Esophagus muscularis mucosa (tissue), 4 donors: ENCODE results near the gene ZNF786.

Experiments used
- CTCF ChIP-seq, 3 experiments: fragments of 200-600 bp in 2 of 3; fragments of 450-650 bp in 1 of 3; sonication (generic) in 2 of 3; IDR thresholded peaks; one replicate each; pipeline ENCODE4 v1.5.1; 2017 to 2019; ENCODE audit warnings: antibody characterized with exemption in 3 of 3, mild to moderate bottlenecking in 2 of 3, moderate library complexity in 1 of 3
- EP300 ChIP-seq: sonication (generic); formaldehyde crosslinking; IDR thresholded peaks from one replicate; pipeline ENCODE4 v1.6.1; 2017; ENCODE audit warnings: antibody characterized with exemption
- POLR2A ChIP-seq: fragments of 450-650 bp; IDR thresholded peaks from one replicate; pipeline ENCODE4 v1.6.1; 2017; ENCODE audit warnings: antibody characterized with exemption, moderate library complexity, mild to moderate bottlenecking, low read depth

GRCh38 chr7:149072438-149072775 is 18.1 kb downstream of the ZNF786 start:
- TF ChIP-seq CTCF (IDR thresholded peaks at IDR 0.05) (no peak), EP300 (no peak), POLR2A (no peak)
